ENCODE measurements around the gene RAX2. TPM values are rescaled to one million over a fixed set of nuclear protein-coding genes. Genes with fewer than 3 reads are reported as not detected.

The RAX2 gene
- total and polyA plus RNA-seq, 9 of the 15 experiments (the other 6 are each of a cell fraction or from before 2014, with no cell fraction given), result not detected

DNA sequence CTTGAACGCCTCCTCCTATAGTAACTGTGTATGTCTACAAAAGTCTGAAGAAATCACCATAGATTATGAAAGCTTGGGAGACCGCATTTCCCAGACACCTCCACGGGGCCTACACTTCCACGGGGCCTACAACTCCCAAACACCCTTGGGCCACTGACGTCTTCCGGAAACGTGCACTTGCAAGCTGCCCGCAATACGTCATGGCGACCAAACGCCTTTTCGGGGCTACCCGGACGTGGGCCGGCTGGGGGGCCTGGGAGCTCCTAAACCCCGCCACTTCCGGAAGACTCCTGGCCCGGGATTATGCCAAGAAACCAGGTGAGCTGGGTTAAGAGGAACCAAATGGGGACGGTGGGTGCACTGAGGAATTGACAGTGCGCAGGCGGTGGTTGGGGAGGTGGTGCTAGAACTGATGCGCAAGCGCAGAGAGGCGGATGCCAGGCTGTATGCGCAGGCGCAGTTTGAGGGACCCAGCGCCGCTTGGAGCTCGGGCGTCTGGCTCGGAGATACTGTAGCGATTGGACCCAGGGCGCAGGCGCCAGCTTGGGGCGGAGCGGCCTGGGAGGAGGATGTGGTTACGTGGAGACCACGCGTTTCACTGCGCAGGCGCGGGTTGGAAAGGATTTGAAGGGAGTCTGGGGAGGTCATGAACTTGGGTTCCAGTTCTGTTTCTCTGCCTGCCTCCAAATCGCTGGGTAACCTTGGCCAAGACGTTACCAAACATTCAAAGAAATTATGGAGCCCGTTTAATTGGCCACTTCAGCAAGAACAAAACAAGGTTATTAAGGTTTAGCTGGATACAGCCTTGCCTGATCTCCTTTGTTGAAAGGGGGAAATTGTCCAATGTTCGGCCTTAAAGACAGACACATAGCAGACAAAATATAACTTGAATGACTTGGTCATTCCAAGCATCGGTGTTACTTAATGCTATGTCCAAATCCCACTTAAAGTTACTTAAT, 9.2 kb downstream of the RAX2 start, which contains the start of gene MRPL54 (continued):
- no peak for TF ChIP-seq MCM3 (IDR thresholded peaks at IDR 0.05)
- no peak for TF ChIP-seq ZNF165 (CRISPR knock-in tag; IDR thresholded peaks at IDR 0.05; ENCODE audit: borderline replicate concordance)
- TF ChIP-seq PRMT5 (CRISPR knock-in tag; IDR thresholded peaks at IDR 0.05), result no peak
- TF ChIP-seq ETV1 (tag; conservative IDR thresholded peaks at IDR 0.05; ENCODE audit: low read depth), result peak; percentile 91
- TF ChIP-seq ZNF668 (CRISPR knock-in tag; IDR thresholded peaks at IDR 0.05), result no peak
- TF ChIP-seq, protein P1, sequence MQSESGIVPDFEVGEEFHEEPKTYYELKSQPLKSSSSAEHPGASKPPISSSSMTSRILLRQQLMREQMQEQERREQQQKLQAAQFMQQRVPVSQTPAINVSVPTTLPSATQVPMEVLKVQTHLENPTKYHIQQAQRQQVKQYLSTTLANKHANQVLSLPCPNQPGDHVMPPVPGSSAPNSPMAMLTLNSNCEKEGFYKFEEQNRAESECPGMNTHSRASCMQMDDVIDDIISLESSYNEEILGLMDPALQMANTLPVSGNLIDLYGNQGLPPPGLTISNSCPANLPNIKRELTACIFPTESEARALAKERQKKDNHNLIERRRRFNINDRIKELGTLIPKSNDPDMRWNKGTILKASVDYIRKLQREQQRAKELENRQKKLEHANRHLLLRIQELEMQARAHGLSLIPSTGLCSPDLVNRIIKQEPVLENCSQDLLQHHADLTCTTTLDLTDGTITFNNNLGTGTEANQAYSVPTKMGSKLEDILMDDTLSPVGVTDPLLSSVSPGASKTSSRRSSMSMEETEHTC (IDR thresholded peaks at IDR 0.05), result no peak
- TF ChIP-seq, protein P2, sequence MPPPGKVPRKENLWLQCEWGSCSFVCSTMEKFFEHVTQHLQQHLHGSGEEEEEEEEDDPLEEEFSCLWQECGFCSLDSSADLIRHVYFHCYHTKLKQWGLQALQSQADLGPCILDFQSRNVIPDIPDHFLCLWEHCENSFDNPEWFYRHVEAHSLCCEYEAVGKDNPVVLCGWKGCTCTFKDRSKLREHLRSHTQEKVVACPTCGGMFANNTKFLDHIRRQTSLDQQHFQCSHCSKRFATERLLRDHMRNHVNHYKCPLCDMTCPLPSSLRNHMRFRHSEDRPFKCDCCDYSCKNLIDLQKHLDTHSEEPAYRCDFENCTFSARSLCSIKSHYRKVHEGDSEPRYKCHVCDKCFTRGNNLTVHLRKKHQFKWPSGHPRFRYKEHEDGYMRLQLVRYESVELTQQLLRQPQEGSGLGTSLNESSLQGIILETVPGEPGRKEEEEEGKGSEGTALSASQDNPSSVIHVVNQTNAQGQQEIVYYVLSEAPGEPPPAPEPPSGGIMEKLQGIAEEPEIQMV (tag; conservative IDR thresholded peaks at IDR 0.05; ENCODE audit: low read depth), result no peak
- TF ChIP-seq FOXO4 (CRISPR knock-in tag; IDR thresholded peaks at IDR 0.05), result no peak
- TF ChIP-seq DNMT1 (IDR thresholded peaks at IDR 0.05), result no peak
- peak; percentile 75 for TF ChIP-seq ATF3 (IDR thresholded peaks at IDR 0.05)
- TF ChIP-seq ATF3 (CRISPR knock-in tag; conservative IDR thresholded peaks at IDR 0.05), result no peak
- no peak for TF ChIP-seq NCOR1 (IDR thresholded peaks at IDR 0.05)
- TF ChIP-seq ESRRB (CRISPR knock-in tag; IDR thresholded peaks at IDR 0.05; ENCODE audit: borderline replicate concordance), result no peak
- TF ChIP-seq, protein P3, sequence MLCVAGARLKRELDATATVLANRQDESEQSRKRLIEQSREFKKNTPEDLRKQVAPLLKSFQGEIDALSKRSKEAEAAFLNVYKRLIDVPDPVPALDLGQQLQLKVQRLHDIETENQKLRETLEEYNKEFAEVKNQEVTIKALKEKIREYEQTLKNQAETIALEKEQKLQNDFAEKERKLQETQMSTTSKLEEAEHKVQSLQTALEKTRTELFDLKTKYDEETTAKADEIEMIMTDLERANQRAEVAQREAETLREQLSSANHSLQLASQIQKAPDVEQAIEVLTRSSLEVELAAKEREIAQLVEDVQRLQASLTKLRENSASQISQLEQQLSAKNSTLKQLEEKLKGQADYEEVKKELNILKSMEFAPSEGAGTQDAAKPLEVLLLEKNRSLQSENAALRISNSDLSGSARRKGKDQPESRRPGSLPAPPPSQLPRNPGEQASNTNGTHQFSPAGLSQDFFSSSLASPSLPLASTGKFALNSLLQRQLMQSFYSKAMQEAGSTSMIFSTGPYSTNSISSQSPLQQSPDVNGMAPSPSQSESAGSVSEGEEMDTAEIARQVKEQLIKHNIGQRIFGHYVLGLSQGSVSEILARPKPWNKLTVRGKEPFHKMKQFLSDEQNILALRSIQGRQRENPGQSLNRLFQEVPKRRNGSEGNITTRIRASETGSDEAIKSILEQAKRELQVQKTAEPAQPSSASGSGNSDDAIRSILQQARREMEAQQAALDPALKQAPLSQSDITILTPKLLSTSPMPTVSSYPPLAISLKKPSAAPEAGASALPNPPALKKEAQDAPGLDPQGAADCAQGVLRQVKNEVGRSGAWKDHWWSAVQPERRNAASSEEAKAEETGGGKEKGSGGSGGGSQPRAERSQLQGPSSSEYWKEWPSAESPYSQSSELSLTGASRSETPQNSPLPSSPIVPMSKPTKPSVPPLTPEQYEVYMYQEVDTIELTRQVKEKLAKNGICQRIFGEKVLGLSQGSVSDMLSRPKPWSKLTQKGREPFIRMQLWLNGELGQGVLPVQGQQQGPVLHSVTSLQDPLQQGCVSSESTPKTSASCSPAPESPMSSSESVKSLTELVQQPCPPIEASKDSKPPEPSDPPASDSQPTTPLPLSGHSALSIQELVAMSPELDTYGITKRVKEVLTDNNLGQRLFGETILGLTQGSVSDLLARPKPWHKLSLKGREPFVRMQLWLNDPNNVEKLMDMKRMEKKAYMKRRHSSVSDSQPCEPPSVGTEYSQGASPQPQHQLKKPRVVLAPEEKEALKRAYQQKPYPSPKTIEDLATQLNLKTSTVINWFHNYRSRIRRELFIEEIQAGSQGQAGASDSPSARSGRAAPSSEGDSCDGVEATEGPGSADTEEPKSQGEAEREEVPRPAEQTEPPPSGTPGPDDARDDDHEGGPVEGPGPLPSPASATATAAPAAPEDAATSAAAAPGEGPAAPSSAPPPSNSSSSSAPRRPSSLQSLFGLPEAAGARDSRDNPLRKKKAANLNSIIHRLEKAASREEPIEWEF (CRISPR knock-in tag; IDR thresholded peaks at IDR 0.05), result no peak

Measured in K562 (cell line).